ENCODE data around the gene OR2M2. TPM values are rescaled to one million over a fixed set of nuclear protein-coding genes. Genes with fewer than 3 reads are reported as not detected.

The OR2M2 gene
- polyA plus RNA-seq (2013, experiment 1 of 2): not detected
- not detected for polyA plus RNA-seq (2013, experiment 2 of 2)

- no peak within 1 kb of the TSS for H3K4me3 ChIP-seq (ENCODE audit: extremely low read depth, insufficient read depth, low read length, poor library complexity, severe bottlenecking)
- no peaks in the 10 kb centered on the region for H3K4me1 ChIP-seq (ENCODE audit: control insufficient read depth, insufficient read depth, low read length, poor library complexity, severe bottlenecking)
- H3K27ac ChIP-seq (ENCODE audit: low read depth, low read length, severe bottlenecking): no peak within 1 kb of the TSS
- H3K36me3 ChIP-seq (ENCODE audit: control insufficient read depth, insufficient read depth, low read length): no peaks in the 10 kb centered on the region
- peaks cover 30% of the 10 kb centered on the region for H3K9me3 ChIP-seq (ENCODE audit: control insufficient read depth, low read length)
Measured at GRCh38 chr1:248174521-248174920, at the start of gene OR2M2. Gene OR2M2 (plus strand): TSS chr1:248174821. CDS start chr1:248179986, 5,165 bp downstream.

GRCh38 chr1:248127653-248128052 lies 47.0 kb upstream of the OR2M2 start:
- Histone ChIP-seq H3K9me3 (ENCODE audit: control insufficient read depth, low read length) (peaks cover 57% of the 10 kb centered on the region), H3K27ac (ENCODE audit: low read depth, low read length, severe bottlenecking) (no peak overlapping the region), H3K4me1 (ENCODE audit: control insufficient read depth, insufficient read depth, low read length, poor library complexity, severe bottlenecking) (no peaks in the 10 kb centered on the region), H3K4me3 (ENCODE audit: extremely low read depth, insufficient read depth, low read length, poor library complexity, severe bottlenecking) (no peak overlapping the region), H3K36me3 (ENCODE audit: control insufficient read depth, insufficient read depth, low read length) (no peaks in the 10 kb centered on the region)
- 75 to 78% methylated on average over 5 of the region's 5 CpGs for WGBS, 2 experiments (ENCODE audit: insufficient coverage in 2 of 2)

- Histone ChIP-seq H3K4me1 (ENCODE audit: control insufficient read depth, insufficient read depth, low read length, poor library complexity, severe bottlenecking) (no peaks in the 10 kb centered on the region), H3K36me3 (ENCODE audit: control insufficient read depth, insufficient read depth, low read length) (no peaks in the 10 kb centered on the region), H3K4me3 (ENCODE audit: extremely low read depth, insufficient read depth, low read length, poor library complexity, severe bottlenecking) (no peak overlapping the region), H3K27ac (ENCODE audit: low read depth, low read length, severe bottlenecking) (no peak overlapping the region), H3K9me3 (ENCODE audit: control insufficient read depth, low read length) (peaks cover 49% of the 10 kb centered on the region)
- 82 to 91% methylated on average over 18 to 19 of the region's 21 CpGs for WGBS, 2 experiments (ENCODE audit: insufficient coverage in 2 of 2)
Measured at GRCh38 chr1:248136811-248137210, 37.8 kb upstream of the OR2M2 start.

- no peaks in the 10 kb centered on the region for H3K4me1 ChIP-seq (ENCODE audit: control insufficient read depth, insufficient read depth, low read length, poor library complexity, severe bottlenecking)
- peaks cover 29% of the 10 kb centered on the region for H3K9me3 ChIP-seq (ENCODE audit: control insufficient read depth, low read length)
- H3K36me3 ChIP-seq (ENCODE audit: control insufficient read depth, insufficient read depth, low read length): no peaks in the 10 kb centered on the region
- no peak overlapping the region for H3K27ac ChIP-seq (ENCODE audit: low read depth, low read length, severe bottlenecking)
- no CpG with 5 or more reads among the region's 1 CpG for WGBS, 2 experiments (ENCODE audit: insufficient coverage in 2 of 2)
- H3K4me3 ChIP-seq (ENCODE audit: extremely low read depth, insufficient read depth, low read length, poor library complexity, severe bottlenecking): no peak overlapping the region
Measured at GRCh38 chr1:248140846-248141245, 33.8 kb upstream of the OR2M2 start.

GRCh38 chr1:248143311-248143710 lies 31.3 kb upstream of the OR2M2 start:
- no CpG with 5 or more reads among the region's 1 CpG for WGBS, 2 experiments (ENCODE audit: insufficient coverage in 2 of 2)
- H3K4me1 ChIP-seq (ENCODE audit: control insufficient read depth, insufficient read depth, low read length, poor library complexity, severe bottlenecking): no peaks in the 10 kb centered on the region
- no peak overlapping the region for H3K27ac ChIP-seq (ENCODE audit: low read depth, low read length, severe bottlenecking)
- no peaks in the 10 kb centered on the region for H3K36me3 ChIP-seq (ENCODE audit: control insufficient read depth, insufficient read depth, low read length)
- no peak overlapping the region for H3K4me3 ChIP-seq (ENCODE audit: extremely low read depth, insufficient read depth, low read length, poor library complexity, severe bottlenecking)
- peaks cover 40% of the 10 kb centered on the region for H3K9me3 ChIP-seq (ENCODE audit: control insufficient read depth, low read length)

- WGBS, 2 experiments (ENCODE audit: insufficient coverage in 2 of 2): no CpG with 5 or more reads among the region's 3 CpGs
- Histone ChIP-seq H3K27ac (ENCODE audit: low read depth, low read length, severe bottlenecking) (no peak within 1 kb of the TSS), H3K36me3 (ENCODE audit: control insufficient read depth, insufficient read depth, low read length) (no peaks in the 10 kb centered on the region), H3K4me3 (ENCODE audit: extremely low read depth, insufficient read depth, low read length, poor library complexity, severe bottlenecking) (no peak within 1 kb of the TSS), H3K4me1 (ENCODE audit: control insufficient read depth, insufficient read depth, low read length, poor library complexity, severe bottlenecking) (no peaks in the 10 kb centered on the region), H3K9me3 (ENCODE audit: control insufficient read depth, low read length) (peaks cover 38% of the 10 kb centered on the region)
Measured at GRCh38 chr1:248144513-248145198, 30.0 kb upstream of the OR2M2 start, which contains the start of gene OR2M5. Gene OR2M5 (plus strand): TSS chr1:248145148. CDS start chr1:248145148, 0 bp downstream.

GRCh38 chr1:248152056-248152827 lies 22.4 kb upstream of the OR2M2 start:
- Histone ChIP-seq H3K36me3 (ENCODE audit: control insufficient read depth, insufficient read depth, low read length) (no peaks in the 10 kb centered on the region), H3K4me1 (ENCODE audit: control insufficient read depth, insufficient read depth, low read length, poor library complexity, severe bottlenecking) (no peaks in the 10 kb centered on the region), H3K27ac (ENCODE audit: low read depth, low read length, severe bottlenecking) (no peak overlapping the region), H3K9me3 (ENCODE audit: control insufficient read depth, low read length) (peaks cover 43% of the 10 kb centered on the region), H3K4me3 (ENCODE audit: extremely low read depth, insufficient read depth, low read length, poor library complexity, severe bottlenecking) (no peak overlapping the region)
- WGBS, 2 experiments (ENCODE audit: insufficient coverage in 2 of 2): 73 to 76% methylated on average over 5 to 6 of the region's 6 CpGs

GRCh38 chr1:248155927-248156326 lies 18.7 kb upstream of the OR2M2 start:
- Histone ChIP-seq H3K36me3 (ENCODE audit: control insufficient read depth, insufficient read depth, low read length) (no peaks in the 10 kb centered on the region), H3K27ac (ENCODE audit: low read depth, low read length, severe bottlenecking) (no peak overlapping the region), H3K4me1 (ENCODE audit: control insufficient read depth, insufficient read depth, low read length, poor library complexity, severe bottlenecking) (no peaks in the 10 kb centered on the region), H3K9me3 (ENCODE audit: control insufficient read depth, low read length) (peaks cover 45% of the 10 kb centered on the region), H3K4me3 (ENCODE audit: extremely low read depth, insufficient read depth, low read length, poor library complexity, severe bottlenecking) (no peak overlapping the region)
- no CpG with 5 or more reads among the region's 1 CpG for WGBS, 2 experiments (ENCODE audit: insufficient coverage in 2 of 2)

- Histone ChIP-seq H3K36me3 (ENCODE audit: control insufficient read depth, insufficient read depth, low read length) (no peaks in the 10 kb centered on the region), H3K27ac (ENCODE audit: low read depth, low read length, severe bottlenecking) (no peak overlapping the region), H3K9me3 (ENCODE audit: control insufficient read depth, low read length) (peaks cover 43% of the 10 kb centered on the region), H3K4me1 (ENCODE audit: control insufficient read depth, insufficient read depth, low read length, poor library complexity, severe bottlenecking) (no peaks in the 10 kb centered on the region), H3K4me3 (ENCODE audit: extremely low read depth, insufficient read depth, low read length, poor library complexity, severe bottlenecking) (no peak overlapping the region)
- 100% methylated on average over 1 of the region's 4 CpGs; no CpG with 5 or more reads in 1 of the 2 experiments for WGBS, 2 experiments (ENCODE audit: insufficient coverage in 2 of 2)
Measured at GRCh38 chr1:248158758-248159157, 15.9 kb upstream of the OR2M2 start.

GRCh38 chr1:248164031-248164430 lies 10.6 kb upstream of the OR2M2 start:
- Histone ChIP-seq H3K9me3 (ENCODE audit: control insufficient read depth, low read length) (peaks cover 30% of the 10 kb centered on the region), H3K36me3 (ENCODE audit: control insufficient read depth, insufficient read depth, low read length) (no peaks in the 10 kb centered on the region), H3K27ac (ENCODE audit: low read depth, low read length, severe bottlenecking) (no peak overlapping the region), H3K4me3 (ENCODE audit: extremely low read depth, insufficient read depth, low read length, poor library complexity, severe bottlenecking) (no peak overlapping the region), H3K4me1 (ENCODE audit: control insufficient read depth, insufficient read depth, low read length, poor library complexity, severe bottlenecking) (no peaks in the 10 kb centered on the region)
- 72 to 77% methylated on average over 11 to 12 of the region's 12 CpGs for WGBS, 2 experiments (ENCODE audit: insufficient coverage in 2 of 2)

GRCh38 chr1:248165186-248165585 lies 9.4 kb upstream of the OR2M2 start:
- H3K9me3 ChIP-seq (ENCODE audit: control insufficient read depth, low read length): peaks cover 18% of the 10 kb centered on the region
- WGBS, 2 experiments (ENCODE audit: insufficient coverage in 2 of 2): 81 to 86% methylated on average over 9 to 11 of the region's 14 CpGs
- no peak overlapping the region for H3K4me3 ChIP-seq (ENCODE audit: extremely low read depth, insufficient read depth, low read length, poor library complexity, severe bottlenecking)
- no peak overlapping the region for H3K27ac ChIP-seq (ENCODE audit: low read depth, low read length, severe bottlenecking)
- no peaks in the 10 kb centered on the region for H3K36me3 ChIP-seq (ENCODE audit: control insufficient read depth, insufficient read depth, low read length)
- no peaks in the 10 kb centered on the region for H3K4me1 ChIP-seq (ENCODE audit: control insufficient read depth, insufficient read depth, low read length, poor library complexity, severe bottlenecking)

Measured in mesodermal cell (in vitro differentiated cells).